ENCODE results near the gene LIN7C. TPM values are rescaled to one million over a fixed set of nuclear protein-coding genes. Genes with fewer than 3 reads are reported as not detected.

LIN7C gene
- total and polyA plus RNA-seq, 9 of the 15 experiments (the other 6 are each of a cell fraction or from before 2014, with no cell fraction given) = 10.8 to 52.7 (median 21.5) TPM

- no peak for TF ChIP-seq ZMIZ1 (IDR thresholded peaks at IDR 0.05; ENCODE audit: low read depth in 2 of 2, low read length in 2 of 2)
- no peak for TF ChIP-seq TGIF2 (CRISPR knock-in tag; IDR thresholded peaks at IDR 0.05)
- no peak for TF ChIP-seq ZNF764 (CRISPR knock-in tag; IDR thresholded peaks at IDR 0.05; ENCODE audit: low read depth)
- TF ChIP-seq ZFP36 (IDR thresholded peaks at IDR 0.05; ENCODE audit: low read depth, low read length, partially characterized antibody) = peak; percentile 47
- TF ChIP-seq FIP1L1 (IDR thresholded peaks at IDR 0.05; ENCODE audit: low read depth, low read length, poor library complexity, severe bottlenecking) = no peak
- peak; percentile 96 for TF ChIP-seq PKNOX1 (IDR thresholded peaks at IDR 0.05)
- TF ChIP-seq KAT2B (IDR thresholded peaks at IDR 0.05; ENCODE audit: low read depth, low read length) = no peak
- TF ChIP-seq TAF15 (IDR thresholded peaks at IDR 0.05; ENCODE audit: low read depth, low read length) = no peak
Measured at GRCh38 chr11:27444801-27445215, 61.8 kb downstream of the LIN7C start (continued).

Small RNA genes within 50 kb of the gene (microRNA-seq; reads per million reads assigned to microRNA genes)
- not detected for gene MIR8087 (ENCODE audit: borderline microRNAs expressed)

Small RNA genes within 50 kb of the gene (small RNA-seq; reads per million reads assigned to genes)
- gene AC100771.1 (not detected), gene MIR8087 (not detected), gene RNA5SP339 (2.5 reads per million, percentile 85 among the genes with 10 or more reads in this experiment)

Other genes starting within 250 kb of the LIN7C start
- gene CCDC34, start 143.6 kb downstream of the LIN7C start, total RNA-seq (2014; rRNA removed) = 13.8 and 16.5 TPM in 2 replicates
- gene CCDC34, start 143.6 kb downstream of the LIN7C start, total RNA-seq (2014; rRNA removed; fragmentation: Illumina TruSeq; extraction: Trizol) = 22.4 and 24.7 TPM in 2 replicates
- gene CCDC34, start 143.6 kb downstream of the LIN7C start, total RNA-seq (2015; rRNA removed; fragmentation: Illumina TruSeq; extraction: Trizol) = 32.6 and 34.7 TPM in 2 replicates
- 14.8 and 15.7 TPM in 2 replicates for gene CCDC34, start 143.6 kb downstream of the LIN7C start, total RNA-seq (2021)
- 8.1 and 11.9 TPM in 2 replicates for gene CCDC34, start 143.6 kb downstream of the LIN7C start, polyA plus RNA-seq (2011; rRNA removed)
- gene CCDC34, start 143.6 kb downstream of the LIN7C start, polyA plus RNA-seq (2014; fragmentation: Illumina TruSeq; extraction: Trizol) = 30.9 and 42.0 TPM in 2 replicates
- gene CCDC34, start 143.6 kb downstream of the LIN7C start, polyA plus RNA-seq (2014; fragmentation: Nextera tagmentation; extraction: Ambion mirVana) = 1 to 10 TPM; 6.2 to 6.6 TPM
- gene CCDC34, start 143.6 kb downstream of the LIN7C start, polyA plus RNA-seq (2014; rRNA removed) = 15.6 and 19.0 TPM in 2 replicates
- gene LGR4, start 34.0 kb downstream of the LIN7C start, total RNA-seq (2014; rRNA removed) = 3.1 and 3.8 TPM in 2 replicates
- gene LGR4, start 34.0 kb downstream of the LIN7C start, total RNA-seq (2014; rRNA removed; fragmentation: Illumina TruSeq; extraction: Trizol) = 6.4 and 7.3 TPM in 2 replicates
- gene LGR4, start 34.0 kb downstream of the LIN7C start, total RNA-seq (2015; rRNA removed; fragmentation: Illumina TruSeq; extraction: Trizol) = 6.4 and 9.5 TPM in 2 replicates
- 4.7 and 5.8 TPM in 2 replicates for gene LGR4, start 34.0 kb downstream of the LIN7C start, total RNA-seq (2021)
- 10.1 and 10.8 TPM in 2 replicates for gene LGR4, start 34.0 kb downstream of the LIN7C start, polyA plus RNA-seq (2011; rRNA removed)
- 3.7 and 5.9 TPM in 2 replicates for gene LGR4, start 34.0 kb downstream of the LIN7C start, polyA plus RNA-seq (2014; fragmentation: Illumina TruSeq; extraction: Trizol)
- gene LGR4, start 34.0 kb downstream of the LIN7C start, polyA plus RNA-seq (2014; fragmentation: Nextera tagmentation; extraction: Ambion mirVana) = 1 to 10 TPM in 1 of 2 experiments, under 1 TPM in 1; 0.94 to 1.7 TPM
- gene LGR4, start 34.0 kb downstream of the LIN7C start, polyA plus RNA-seq (2014; rRNA removed) = 2.5 and 3.7 TPM in 2 replicates
- gene BDNF, start 193.7 kb upstream of the LIN7C start, total RNA-seq (2014; rRNA removed) = not detected in 2 replicates
- not detected in 2 replicates for gene BDNF, start 193.7 kb upstream of the LIN7C start, total RNA-seq (2014; rRNA removed; fragmentation: Illumina TruSeq; extraction: Trizol)
- gene BDNF, start 193.7 kb upstream of the LIN7C start, total RNA-seq (2015; rRNA removed; fragmentation: Illumina TruSeq; extraction: Trizol) = not detected in 2 replicates
- 0.04 and 0.07 TPM in 2 replicates for gene BDNF, start 193.7 kb upstream of the LIN7C start, total RNA-seq (2021)
- gene BDNF, start 193.7 kb upstream of the LIN7C start, polyA plus RNA-seq (2011; rRNA removed) = not detected in 2 replicates
- not detected in 2 replicates for gene BDNF, start 193.7 kb upstream of the LIN7C start, polyA plus RNA-seq (2014; fragmentation: Illumina TruSeq; extraction: Trizol)
- gene BDNF, start 193.7 kb upstream of the LIN7C start, polyA plus RNA-seq (2014; fragmentation: Nextera tagmentation; extraction: Ambion mirVana) = not detected
- gene BDNF, start 193.7 kb upstream of the LIN7C start, polyA plus RNA-seq (2014; rRNA removed) = not detected in 2 replicates